ENCODE measurements around the gene TICRR. TPM values are rescaled to one million over a fixed set of nuclear protein-coding genes. Genes with fewer than 3 reads are reported as not detected.
A peak's percentile ranks its signal among the peaks of the same experiment; 100 is the strongest.

TICRR gene
- total RNA-seq, 1 donor from 2014 or later = 5.2 TPM

GRCh38 chr15:89625716-89626115 lies 50.4 kb downstream of the TICRR start:
- DNase-seq (ENCODE audit: extremely low spot score in 2 of 2) = no peak
- Histone ChIP-seq H3K4me1 (no peaks in the 10 kb centered on the region), H3K4me3 (no peak overlapping the region), H3K27me3 (no peaks in the 10 kb centered on the region), H3K27ac (no peak overlapping the region), H3K9me3 (no peaks in the 10 kb centered on the region), H3K36me3 (peaks cover 0 to 21% of the 10 kb centered on the region in 2 donors)
- intact Hi-C loops (cut with DNase I) = no loop called here
- TF ChIP-seq POLR2A (IDR thresholded peaks at IDR 0.05) (no peak), POLR2AphosphoS5 (IDR thresholded peaks at IDR 0.05; ENCODE audit: insufficient read depth in 1 of 2, low read depth in 1 of 2) (no peak), CTCF (IDR thresholded peaks at IDR 0.05) (no peak)

GRCh38 chr15:89627256-89627970 lies 52.1 kb downstream of the TICRR start:
- no peaks in the 10 kb centered on the region for H3K4me1 ChIP-seq
- H3K36me3 ChIP-seq = peaks cover 0 to 26% of the 10 kb centered on the region in 2 donors
- intact Hi-C loops (cut with DNase I) = no loop called here
- no peak for DNase-seq (ENCODE audit: extremely low spot score in 2 of 2)
- TF ChIP-seq POLR2AphosphoS5 (IDR thresholded peaks at IDR 0.05; ENCODE audit: insufficient read depth in 1 of 2, low read depth in 1 of 2) (no peak), POLR2A (IDR thresholded peaks at IDR 0.05) (no peak), CTCF (IDR thresholded peaks at IDR 0.05) (no peak)
- no peak overlapping the region for H3K27ac ChIP-seq
- no peaks in the 10 kb centered on the region for H3K27me3 ChIP-seq
- no peak overlapping the region for H3K4me3 ChIP-seq
- no peaks in the 10 kb centered on the region for H3K9me3 ChIP-seq

- H3K9me3 ChIP-seq = no peaks in the 10 kb centered on the region
- H3K36me3 ChIP-seq = peaks cover 0 to 26% of the 10 kb centered on the region in 2 donors
- no peak for DNase-seq (ENCODE audit: extremely low spot score in 2 of 2)
- TF ChIP-seq CTCF (IDR thresholded peaks at IDR 0.05) = no peak
- TF ChIP-seq POLR2AphosphoS5 (IDR thresholded peaks at IDR 0.05; ENCODE audit: insufficient read depth in 1 of 2, low read depth in 1 of 2) = no peak
- no peak for TF ChIP-seq POLR2A (IDR thresholded peaks at IDR 0.05)
- no peak overlapping the region for H3K27ac ChIP-seq
- H3K27me3 ChIP-seq = no peaks in the 10 kb centered on the region
- intact Hi-C loops (cut with DNase I) = no loop called here
- H3K4me3 ChIP-seq = no peak overlapping the region
- no peaks in the 10 kb centered on the region for H3K4me1 ChIP-seq
Observed at GRCh38 chr15:89628301-89628700, 53.0 kb downstream of the TICRR start.

- DNase-seq (ENCODE audit: extremely low spot score in 2 of 2) = peak in 1 of 2 donors; percentile 65
Observed at GRCh38 chr15:89628806-89629715, 53.8 kb downstream of the TICRR start.

More at GRCh38 chr15:89628806-89629715, 53.8 kb downstream of the TICRR start:
- TF ChIP-seq POLR2AphosphoS5 (IDR thresholded peaks at IDR 0.05; ENCODE audit: insufficient read depth in 1 of 2, low read depth in 1 of 2) = no peak
- TF ChIP-seq CTCF (IDR thresholded peaks at IDR 0.05) = no peak
- no peak for TF ChIP-seq POLR2A (IDR thresholded peaks at IDR 0.05)
- Histone ChIP-seq H3K27me3 (no peaks in the 10 kb centered on the region), H3K27ac (no peak overlapping the region), H3K4me1 (no peaks in the 10 kb centered on the region), H3K4me3 (no peak overlapping the region), H3K9me3 (no peaks in the 10 kb centered on the region), H3K36me3 (peaks cover 0 to 30% of the 10 kb centered on the region in 2 donors)
- intact Hi-C loops (cut with DNase I) = no loop called here

All from vagina (tissue), 2 donors.